HEK293 (cell line): ENCODE data around the gene JAKMIP1.

Source experiments
- ZEB2 ChIP-seq: fragments of 450-650 bp; formaldehyde crosslinking; IDR thresholded peaks from 2 replicates; pipeline ENCODE4 v1.5.1; 2016; ENCODE audit warnings: missing biosample characterization, missing genetic modification characterization
- ZFHX2 ChIP-seq: fragments of 450-650 bp; formaldehyde crosslinking; conservative IDR thresholded peaks from 2 replicates; pipeline ENCODE4 v1.5.1; 2016; ENCODE audit warnings: missing biosample characterization, missing genetic modification characterization
- ZNF302 ChIP-seq: fragments of 450-650 bp; formaldehyde crosslinking; IDR thresholded peaks from 2 replicates; pipeline ENCODE4 v1.5.1; 2016; ENCODE audit warnings: missing biosample characterization, missing genetic modification characterization, low read depth
- ZNF341 ChIP-seq: fragments of 450-650 bp; formaldehyde crosslinking; IDR thresholded peaks from 2 replicates; pipeline ENCODE4; 2016; ENCODE audit warnings: low read depth, missing biosample characterization, missing genetic modification characterization
- ZNF391 ChIP-seq: fragments of 450-650 bp; formaldehyde crosslinking; IDR thresholded peaks from 2 replicates; pipeline ENCODE4 v1.5.1; 2016; ENCODE audit warnings: low read depth, missing biosample characterization, missing genetic modification characterization, borderline replicate concordance
- ZNF549 ChIP-seq: fragments of 450-650 bp; IDR thresholded peaks from 2 replicates; pipeline ENCODE4 v1.5.1; 2018; ENCODE audit warnings: missing biosample characterization, missing genetic modification characterization, mild to moderate bottlenecking, inconsistent platforms, moderate library complexity
- TF ChIP-seq, protein P1 (sequence below): fragments of 450-650 bp; formaldehyde crosslinking; IDR thresholded peaks from 2 replicates; pipeline ENCODE4 v1.5.1; 2016; ENCODE audit warnings: missing biosample characterization, missing genetic modification characterization
- TF ChIP-seq, protein P2 (sequence below): fragments of 450-650 bp; formaldehyde crosslinking; IDR thresholded peaks from 2 replicates; pipeline ENCODE4 v1.5.1; 2017; ENCODE audit warnings: missing biosample characterization, missing genetic modification characterization
- TF ChIP-seq, protein P3 (sequence below): fragments of 450-650 bp; formaldehyde crosslinking; IDR thresholded peaks from 2 replicates; pipeline ENCODE4 v1.5.1; 2017; ENCODE audit warnings: missing biosample characterization, missing genetic modification characterization
- TF ChIP-seq, protein P4 (sequence below): fragments of 450-650 bp; formaldehyde crosslinking; IDR thresholded peaks from 2 replicates; pipeline ENCODE4 v1.5.0; 2017; ENCODE audit warnings: missing biosample characterization, missing genetic modification characterization, borderline replicate concordance

DNA sequence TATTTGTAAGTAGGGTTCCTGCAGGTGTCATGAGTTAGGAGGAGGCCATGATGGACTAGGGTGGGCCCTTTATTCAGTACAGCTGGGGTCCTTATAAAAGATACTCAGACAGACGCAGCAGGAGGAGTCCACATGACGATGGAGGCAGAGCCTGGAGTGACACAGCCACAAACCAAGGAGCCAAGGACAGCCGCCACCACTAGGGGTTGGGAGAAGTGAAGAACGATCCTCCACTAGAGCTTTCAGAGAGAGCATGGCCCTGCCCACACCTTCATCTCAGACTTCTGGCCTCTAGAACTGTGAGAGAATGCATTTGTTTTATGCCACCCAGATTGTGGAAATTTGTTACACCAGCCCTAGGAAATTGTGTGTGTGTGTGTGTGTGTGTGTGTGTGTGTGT lies 31.1 kb downstream of the JAKMIP1 start:
- TF ChIP-seq, protein P1, sequence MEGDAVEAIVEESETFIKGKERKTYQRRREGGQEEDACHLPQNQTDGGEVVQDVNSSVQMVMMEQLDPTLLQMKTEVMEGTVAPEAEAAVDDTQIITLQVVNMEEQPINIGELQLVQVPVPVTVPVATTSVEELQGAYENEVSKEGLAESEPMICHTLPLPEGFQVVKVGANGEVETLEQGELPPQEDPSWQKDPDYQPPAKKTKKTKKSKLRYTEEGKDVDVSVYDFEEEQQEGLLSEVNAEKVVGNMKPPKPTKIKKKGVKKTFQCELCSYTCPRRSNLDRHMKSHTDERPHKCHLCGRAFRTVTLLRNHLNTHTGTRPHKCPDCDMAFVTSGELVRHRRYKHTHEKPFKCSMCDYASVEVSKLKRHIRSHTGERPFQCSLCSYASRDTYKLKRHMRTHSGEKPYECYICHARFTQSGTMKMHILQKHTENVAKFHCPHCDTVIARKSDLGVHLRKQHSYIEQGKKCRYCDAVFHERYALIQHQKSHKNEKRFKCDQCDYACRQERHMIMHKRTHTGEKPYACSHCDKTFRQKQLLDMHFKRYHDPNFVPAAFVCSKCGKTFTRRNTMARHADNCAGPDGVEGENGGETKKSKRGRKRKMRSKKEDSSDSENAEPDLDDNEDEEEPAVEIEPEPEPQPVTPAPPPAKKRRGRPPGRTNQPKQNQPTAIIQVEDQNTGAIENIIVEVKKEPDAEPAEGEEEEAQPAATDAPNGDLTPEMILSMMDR (tag by site-specific recombination): no peak
- TF ChIP-seq, protein P2, sequence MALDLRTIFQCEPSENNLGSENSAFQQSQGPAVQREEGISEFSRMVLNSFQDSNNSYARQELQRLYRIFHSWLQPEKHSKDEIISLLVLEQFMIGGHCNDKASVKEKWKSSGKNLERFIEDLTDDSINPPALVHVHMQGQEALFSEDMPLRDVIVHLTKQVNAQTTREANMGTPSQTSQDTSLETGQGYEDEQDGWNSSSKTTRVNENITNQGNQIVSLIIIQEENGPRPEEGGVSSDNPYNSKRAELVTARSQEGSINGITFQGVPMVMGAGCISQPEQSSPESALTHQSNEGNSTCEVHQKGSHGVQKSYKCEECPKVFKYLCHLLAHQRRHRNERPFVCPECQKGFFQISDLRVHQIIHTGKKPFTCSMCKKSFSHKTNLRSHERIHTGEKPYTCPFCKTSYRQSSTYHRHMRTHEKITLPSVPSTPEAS (tag by site-specific recombination): no peak
- TF ChIP-seq ZFHX2 (tag by site-specific recombination): no peak
- TF ChIP-seq ZNF549 (tag by site-specific recombination): no peak
- TF ChIP-seq ZEB2 (tag by site-specific recombination): no peak
- TF ChIP-seq, protein P3, sequence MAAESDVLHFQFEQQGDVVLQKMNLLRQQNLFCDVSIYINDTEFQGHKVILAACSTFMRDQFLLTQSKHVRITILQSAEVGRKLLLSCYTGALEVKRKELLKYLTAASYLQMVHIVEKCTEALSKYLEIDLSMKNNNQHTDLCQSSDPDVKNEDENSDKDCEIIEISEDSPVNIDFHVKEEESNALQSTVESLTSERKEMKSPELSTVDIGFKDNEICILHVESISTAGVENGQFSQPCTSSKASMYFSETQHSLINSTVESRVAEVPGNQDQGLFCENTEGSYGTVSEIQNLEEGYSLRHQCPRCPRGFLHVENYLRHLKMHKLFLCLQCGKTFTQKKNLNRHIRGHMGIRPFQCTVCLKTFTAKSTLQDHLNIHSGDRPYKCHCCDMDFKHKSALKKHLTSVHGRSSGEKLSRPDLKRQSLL (tag by site-specific recombination): no peak
- no peak for TF ChIP-seq ZNF341
- no peak for TF ChIP-seq ZNF391 (tag by site-specific recombination)
- no peak for TF ChIP-seq ZNF302
- TF ChIP-seq, protein P4, sequence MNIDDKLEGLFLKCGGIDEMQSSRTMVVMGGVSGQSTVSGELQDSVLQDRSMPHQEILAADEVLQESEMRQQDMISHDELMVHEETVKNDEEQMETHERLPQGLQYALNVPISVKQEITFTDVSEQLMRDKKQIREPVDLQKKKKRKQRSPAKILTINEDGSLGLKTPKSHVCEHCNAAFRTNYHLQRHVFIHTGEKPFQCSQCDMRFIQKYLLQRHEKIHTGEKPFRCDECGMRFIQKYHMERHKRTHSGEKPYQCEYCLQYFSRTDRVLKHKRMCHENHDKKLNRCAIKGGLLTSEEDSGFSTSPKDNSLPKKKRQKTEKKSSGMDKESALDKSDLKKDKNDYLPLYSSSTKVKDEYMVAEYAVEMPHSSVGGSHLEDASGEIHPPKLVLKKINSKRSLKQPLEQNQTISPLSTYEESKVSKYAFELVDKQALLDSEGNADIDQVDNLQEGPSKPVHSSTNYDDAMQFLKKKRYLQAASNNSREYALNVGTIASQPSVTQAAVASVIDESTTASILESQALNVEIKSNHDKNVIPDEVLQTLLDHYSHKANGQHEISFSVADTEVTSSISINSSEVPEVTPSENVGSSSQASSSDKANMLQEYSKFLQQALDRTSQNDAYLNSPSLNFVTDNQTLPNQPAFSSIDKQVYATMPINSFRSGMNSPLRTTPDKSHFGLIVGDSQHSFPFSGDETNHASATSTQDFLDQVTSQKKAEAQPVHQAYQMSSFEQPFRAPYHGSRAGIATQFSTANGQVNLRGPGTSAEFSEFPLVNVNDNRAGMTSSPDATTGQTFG (tag by site-specific recombination): no peak
